Vagina (tissue), 2 donors: Measurements from ENCODE around the gene TPO.

Experiments
- POLR2AphosphoS5 ChIP-seq, 2 donors: sonication (generic); formaldehyde crosslinking; IDR thresholded peaks; one replicate each; pipeline ENCODE4 v1.9.0; 2017; ENCODE audit warnings: antibody characterized with exemption in 2 of 2, mild to moderate bottlenecking in 2 of 2, low read depth in 1 of 2; ENCODE audit not compliant: insufficient read depth in 1 of 2
- TF ChIP-seq, protein P1 (sequence below), 3 experiments: fragments of 450-650 bp in 2 of 3; fragments of 200-600 bp in 1 of 3; sonication (generic) in 1 of 3; IDR thresholded peaks; one replicate each; pipeline ENCODE4 v1.5.1; 2017 to 2019; ENCODE audit warnings: antibody characterized with exemption in 3 of 3, mild to moderate bottlenecking in 2 of 3, moderate library complexity in 2 of 3

DNA sequence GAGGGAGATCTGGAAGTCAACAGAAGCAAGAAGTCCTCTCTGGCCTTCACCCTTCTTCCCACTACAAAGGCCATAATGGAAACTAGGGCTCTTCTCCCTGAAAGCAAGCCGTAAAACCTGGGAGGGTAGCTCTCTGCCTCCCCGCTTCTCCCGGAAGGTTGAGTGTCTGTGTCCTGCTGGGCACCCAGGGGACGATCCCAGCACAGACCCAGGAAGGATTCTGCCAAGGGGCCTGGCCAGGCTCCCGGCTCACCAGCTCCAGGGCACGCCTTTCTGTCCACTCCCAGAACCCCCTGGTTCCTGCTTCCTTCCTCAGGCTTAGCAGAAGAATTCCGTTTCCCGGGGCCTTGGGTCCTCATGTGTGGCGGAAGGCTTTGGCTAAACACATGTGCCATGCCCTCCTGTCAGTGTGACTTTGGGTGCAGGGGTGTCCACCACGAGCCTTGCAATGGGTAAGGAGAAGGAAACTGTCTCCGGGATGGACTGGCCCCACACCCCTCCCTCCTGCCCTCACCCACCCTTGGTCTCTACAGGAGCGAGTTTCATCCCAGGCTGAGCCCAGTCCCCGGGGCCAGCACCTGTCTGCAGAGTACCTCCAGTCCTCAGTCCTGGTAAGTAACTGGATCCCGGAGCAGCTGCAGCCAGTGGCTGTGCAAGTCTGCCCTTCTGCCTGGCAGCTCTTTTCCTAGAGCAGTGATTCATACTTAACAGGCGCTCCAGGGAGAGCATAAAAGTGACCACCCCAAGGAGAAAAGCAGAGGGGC lies 135.8 kb downstream of the TPO start:
- TF ChIP-seq, protein P1, sequence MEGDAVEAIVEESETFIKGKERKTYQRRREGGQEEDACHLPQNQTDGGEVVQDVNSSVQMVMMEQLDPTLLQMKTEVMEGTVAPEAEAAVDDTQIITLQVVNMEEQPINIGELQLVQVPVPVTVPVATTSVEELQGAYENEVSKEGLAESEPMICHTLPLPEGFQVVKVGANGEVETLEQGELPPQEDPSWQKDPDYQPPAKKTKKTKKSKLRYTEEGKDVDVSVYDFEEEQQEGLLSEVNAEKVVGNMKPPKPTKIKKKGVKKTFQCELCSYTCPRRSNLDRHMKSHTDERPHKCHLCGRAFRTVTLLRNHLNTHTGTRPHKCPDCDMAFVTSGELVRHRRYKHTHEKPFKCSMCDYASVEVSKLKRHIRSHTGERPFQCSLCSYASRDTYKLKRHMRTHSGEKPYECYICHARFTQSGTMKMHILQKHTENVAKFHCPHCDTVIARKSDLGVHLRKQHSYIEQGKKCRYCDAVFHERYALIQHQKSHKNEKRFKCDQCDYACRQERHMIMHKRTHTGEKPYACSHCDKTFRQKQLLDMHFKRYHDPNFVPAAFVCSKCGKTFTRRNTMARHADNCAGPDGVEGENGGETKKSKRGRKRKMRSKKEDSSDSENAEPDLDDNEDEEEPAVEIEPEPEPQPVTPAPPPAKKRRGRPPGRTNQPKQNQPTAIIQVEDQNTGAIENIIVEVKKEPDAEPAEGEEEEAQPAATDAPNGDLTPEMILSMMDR (IDR thresholded peaks at IDR 0.05) = no peak
- no peak for TF ChIP-seq POLR2AphosphoS5 (IDR thresholded peaks at IDR 0.05; ENCODE audit: insufficient read depth in 1 of 2, low read depth in 1 of 2)
